GM12892 (cell line): ENCODE measurements around the gene CDK9.

Experiments
- POLR2A ChIP-seq: IDR thresholded peaks from 2 replicates; pipeline ENCODE4 v1.6.1; 2011; ENCODE audit warnings: low read depth, low read length, control low read depth
- POLR2AphosphoS5 ChIP-seq: IDR thresholded peaks from 2 replicates; pipeline ENCODE4 v1.6.1; 2011; ENCODE audit warnings: low read depth, low read length, control low read depth
- TAF1 ChIP-seq: IDR thresholded peaks from 2 replicates; pipeline ENCODE4 v1.6.1; 2011; ENCODE audit warnings: low read depth, mild to moderate bottlenecking, control low read depth, low read length, borderline replicate concordance

DNA sequence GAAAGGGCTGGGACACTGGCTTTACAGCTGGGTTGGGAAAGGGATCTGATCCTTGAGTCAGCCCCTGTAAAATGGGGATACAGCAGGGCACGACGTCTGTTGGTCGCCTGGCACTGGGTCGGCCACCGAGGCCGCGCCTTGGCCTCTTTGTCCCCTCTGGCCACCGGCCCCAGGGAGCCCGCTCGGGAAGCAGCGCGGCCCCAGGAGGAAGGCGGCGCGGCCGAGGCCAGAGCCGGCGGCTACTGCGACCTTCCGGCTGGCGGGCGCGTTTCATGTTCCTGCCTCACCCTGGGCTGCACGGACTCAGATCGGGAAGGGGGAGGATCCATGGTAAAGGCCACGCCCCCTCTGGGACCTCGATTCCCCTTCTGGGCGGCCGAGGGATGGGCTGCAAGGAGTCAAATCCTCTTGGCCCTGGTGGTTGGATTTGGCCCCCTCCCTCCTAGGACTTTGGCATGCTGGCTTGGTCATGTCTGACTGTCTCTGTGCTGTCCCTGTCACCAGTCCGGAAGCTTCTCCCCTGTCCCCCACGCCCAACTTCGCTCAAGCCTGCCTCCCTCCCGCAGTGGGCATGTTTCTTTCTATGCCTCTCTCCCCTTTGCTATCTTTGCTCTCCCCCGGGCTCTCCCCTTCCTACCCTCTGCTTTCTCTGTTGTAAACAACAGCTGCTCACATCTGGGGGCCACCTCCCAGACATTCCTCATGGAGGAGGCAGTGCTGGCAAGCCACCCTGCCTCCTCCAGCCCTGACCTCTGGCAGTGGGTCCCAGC, 42.6 kb downstream of the CDK9 start:
- TF ChIP-seq POLR2AphosphoS5 (no peak), TAF1 (no peak), POLR2A (no peak)
